Right lobe of liver (tissue), 6 donors: ENCODE results near the gene CDKN2B-AS1. TPM values are rescaled to one million over a fixed set of nuclear protein-coding genes. Genes with fewer than 3 reads are reported as not detected.

ENCODE experiments used
- ATAC-seq, 4 donors: fragments of 200-7000 bp; cut with Tn5 transposase; one replicate each; pipeline ENCODE4 v1.9.1; 2020; ENCODE audit warnings: mild to moderate bottlenecking in 4 of 4, moderate library complexity in 4 of 4
- DNase-seq, 3 donors: peaks; one replicate each; pipeline ENCODE4 v3.0.0-alpha.2; 2020
- H3K27ac ChIP-seq, 3 donors: fragments of 200-600 bp; one replicate each; pipeline ENCODE4 v1.8.0; 2022
- H3K27me3 ChIP-seq, 2 donors: fragments of 200-600 bp; one replicate each; pipeline ENCODE4 v1.8.0; 2022
- H3K36me3 ChIP-seq, 4 donors: fragments of 200-600 bp; sonication (generic) in 1 of 4; one replicate each; pipeline versions ENCODE4 v1.5.1 to v1.8.0; 2017 to 2022; ENCODE audit warnings: control low read depth in 1 of 4
- H3K4me1 ChIP-seq, 4 donors: fragments of 200-600 bp; sonication (generic) in 1 of 4; one replicate each; pipeline versions ENCODE4 v1.5.1 to v1.8.0; 2017 to 2022; ENCODE audit warnings: control low read depth in 1 of 4
- H3K4me3 ChIP-seq, 3 donors: fragments of 200-600 bp; one replicate each; pipeline ENCODE4 v1.8.0; 2022
- H3K9me3 ChIP-seq, 4 donors: fragments of 200-600 bp; sonication (generic) in 1 of 4; one replicate each; pipeline versions ENCODE4 v1.5.1 to v1.8.0; 2017 to 2022; ENCODE audit warnings: control low read depth in 1 of 4
- CTCF ChIP-seq, 4 donors: fragments of 200-600 bp in 3 of 4; fragments of 450-650 bp in 1 of 4; IDR thresholded peaks; one replicate each; pipeline versions ENCODE4 v1.5.1 to v1.8.0; 2016 to 2022; ENCODE audit warnings: antibody characterized with exemption in 4 of 4, mild to moderate bottlenecking in 2 of 4
- POLR2A ChIP-seq: fragments of 450-650 bp; IDR thresholded peaks from one replicate; pipeline ENCODE4 v1.6.1; 2017; ENCODE audit warnings: antibody characterized with exemption, mild to moderate bottlenecking
- WGBS: methylation state at CpG from one replicate; pipeline ENCODE4 v1.1.6; 2018; ENCODE audit warnings: low coverage, low lambda C conversion rate; ENCODE audit not compliant: insufficient coverage; ENCODE audit errors: missing lambda C conversion rate; 5-methylcytosine and 5-hydroxymethylcytosine counted together
- intact Hi-C, 2 donors: fragments of 100-400 bp; cut with DNase I; formaldehyde crosslinking; loops; one replicate each; pipeline versions ENCODE4 v1.11.2 to v1.14.1; 2022
- total RNA-seq, 6 experiments: library from RNA; depleted of rRNA in 2 of 6; stranded (reverse); fragments of >200 nt in 2 of 6; fragmentation: NEBNext Ultra II Directional in 3 of 6; extraction: Animal tissue kit (Norgen Biotek cat#: 25700) in 3 of 6; gene quantifications; one replicate each; pipeline versions ENCODE4 v1.1.0 to v1.2.4, GENCODE V29; 2016 to 2023
- donor health status: DM: no; HTN: yes; CAD: no.
- donor health status: DM: no; HTN: no; CAD: no.
- donor health status: DM: no; HTN: no; CAD: no.
- donor health status: DM: no; HTN: yes; CAD: no.
- donor health status: DM: no; HTN: yes; CAD: no.

The CDKN2B-AS1 gene
- total RNA-seq, 6 experiments from 2014 or later: 0.13 to 0.37 (median 0.21) TPM; not detected in 2

GRCh38 chr9:21991072-21991959 lies 3.3 kb upstream of the CDKN2B-AS1 start:
- ATAC-seq (no peak), DNase-seq (no peak)
- Histone ChIP-seq H3K4me1 (peaks cover 0 to 4% (median 0%) of the 10 kb centered on the region in 4 donors), H3K27me3 (peaks cover 0 to 15% of the 10 kb centered on the region in 2 donors), H3K4me3 (no peak overlapping the region), H3K27ac (no peak overlapping the region), H3K9me3 (no peaks in the 10 kb centered on the region), H3K36me3 (no peaks in the 10 kb centered on the region)
- 85% methylated on average over 5 of the region's 5 CpGs for WGBS
- TF ChIP-seq CTCF (IDR thresholded peaks at IDR 0.05) (no peak), POLR2A (no peak)
- intact Hi-C loops: no loop called here

GRCh38 chr9:21993007-21993406 lies 1.6 kb upstream of the CDKN2B-AS1 start:
- ATAC-seq (no peak), DNase-seq (no peak)
- Histone ChIP-seq H3K4me3 (no peak overlapping the region), H3K9me3 (no peaks in the 10 kb centered on the region), H3K36me3 (no peaks in the 10 kb centered on the region), H3K27me3 (peaks cover 0 to 11% of the 10 kb centered on the region in 2 donors), H3K27ac (no peak overlapping the region), H3K4me1 (peaks cover 0 to 4% (median 0%) of the 10 kb centered on the region in 4 donors)
- TF ChIP-seq CTCF (IDR thresholded peaks at IDR 0.05) (no peak), POLR2A (no peak)
- 87% methylated on average over 4 of the region's 4 CpGs for WGBS
- intact Hi-C loops: no loop called here

GRCh38 chr9:21993893-21994555 lies 567 bp upstream of the CDKN2B-AS1 start, which contains the start of gene CDKN2A:
TSS of gene CDKN2A (minus strand) at chr9:21994392.
- DNase-seq (peak in 2 of 3 donors; percentile 65 to 72), ATAC-seq (peak; percentile 54 to 64 (median 60))
- peaks cover 0 to 4% (median 0%) of the 10 kb centered on the region in 4 donors for H3K4me1 ChIP-seq
- peaks cover 0 to 11% of the 10 kb centered on the region in 2 donors for H3K27me3 ChIP-seq
- H3K4me3 ChIP-seq: peak within 1 kb of the TSS; percentile 74 to 91 (median 84)
- TF ChIP-seq POLR2A (no peak), CTCF (IDR thresholded peaks at IDR 0.05) (no peak)
- H3K9me3 ChIP-seq: no peaks in the 10 kb centered on the region
- H3K36me3 ChIP-seq: no peaks in the 10 kb centered on the region
- peak within 1 kb of the TSS; percentile 61 to 77 (median 62) for H3K27ac ChIP-seq
- WGBS: 0% methylated on average over 1 of the region's 53 CpGs
- intact Hi-C loops: no loop called here

- Histone ChIP-seq H3K4me3 (peak overlapping the region; percentile 74 to 91 (median 84)), H3K9me3 (no peaks in the 10 kb centered on the region), H3K27me3 (peaks cover 0 to 3% of the 10 kb centered on the region in 2 donors), H3K36me3 (no peaks in the 10 kb centered on the region), H3K27ac (peak overlapping the region; percentile 61 to 77 (median 62)), H3K4me1 (peaks cover 0 to 4% (median 0%) of the 10 kb centered on the region in 4 donors)
- peak; percentile 17 for TF ChIP-seq POLR2A
- no peak for TF ChIP-seq CTCF (IDR thresholded peaks at IDR 0.05)
- under 1% methylated on average over 30 of the region's 56 CpGs for whole genome bisulfite sequencing
- intact Hi-C loops: no loop called here
- DNase-seq (peak; percentile 67 to 79 (median 78)), ATAC-seq (peak; percentile 81 to 85 (median 82))
These were observed 545 bp downstream of the CDKN2B-AS1 start for GRCh38 chr9:21995006-21995665.
